GM23338 (cell line): Measurements from ENCODE around the gene FOXP1.

Experiments
- CREB1 ChIP-seq: fragments of 250-450 bp; sonication (Bioruptor Pico); IDR thresholded peaks from 2 replicates; pipeline ENCODE4 v1.5.0; 2020; ENCODE audit warnings: low read depth, mild to moderate bottlenecking, moderate library complexity
- EZH2 ChIP-seq: fragments of 200-600 bp; sonication (generic); IDR thresholded peaks from one replicate; pipeline ENCODE4 v1.8.0; 2017; ENCODE audit warnings: antibody characterized with exemption, mild to moderate bottlenecking, low read depth; ENCODE audit not compliant: unreplicated experiment
- EZH2phosphoT487 ChIP-seq: fragments of 200-600 bp; sonication (generic); IDR thresholded peaks from one replicate; pipeline ENCODE4 v1.8.1; 2018; ENCODE audit warnings: antibody characterized with exemption; ENCODE audit not compliant: unreplicated experiment
- JUNB ChIP-seq: IDR thresholded peaks from one replicate; pipeline ENCODE4 v1.6.1; 2016; ENCODE audit warnings: antibody characterized with exemption; ENCODE audit not compliant: unreplicated experiment
- NANOG ChIP-seq: IDR thresholded peaks from 2 replicates; pipeline ENCODE4 v1.6.1; 2016; ENCODE audit warnings: antibody characterized with exemption, borderline replicate concordance
- POLR2AphosphoS5 ChIP-seq: IDR thresholded peaks from 2 replicates; pipeline ENCODE4 v1.6.1; 2016; ENCODE audit warnings: antibody characterized with exemption, low read depth
- REST ChIP-seq: IDR thresholded peaks from one replicate; pipeline ENCODE4 v1.6.1; 2018; ENCODE audit warnings: antibody characterized with exemption; ENCODE audit not compliant: unreplicated experiment
- ZNF114 ChIP-seq: fragments of 250-450 bp; sonication (Bioruptor Pico); IDR thresholded peaks from 2 replicates; pipeline ENCODE4 v1.5.0; 2020; ENCODE audit warnings: mild to moderate bottlenecking, moderate library complexity
- TF ChIP-seq, protein P1 (sequence below), 2 experiments: fragments of 200-600 bp in 1 of 2; sonication (generic) in 1 of 2; conservative IDR thresholded peaks; 2 replicates each; pipeline versions ENCODE4 v1.5.1 to v1.6.1; 2016 to 2017; ENCODE audit warnings: antibody characterized with exemption in 2 of 2, low read depth in 2 of 2, mild to moderate bottlenecking in 2 of 2, moderate library complexity in 1 of 2
- TF ChIP-seq, protein P2 (sequence below): IDR thresholded peaks from 2 replicates; pipeline ENCODE4 v1.6.1; 2016; ENCODE audit warnings: antibody characterized with exemption
- TF ChIP-seq, protein P3 (sequence below): fragments of 250-450 bp; sonication (Bioruptor Pico); IDR thresholded peaks from 2 replicates; pipeline ENCODE4 v1.5.0; 2020; ENCODE audit warnings: mild to moderate bottlenecking, moderate library complexity

GRCh38 chr3:71406972-71407810, 176.3 kb downstream of the FOXP1 start:
- TF ChIP-seq POLR2AphosphoS5 (no peak), EZH2 (no peak), EZH2phosphoT487 (no peak), REST (no peak), JUNB (no peak), NANOG (no peak), CREB1 (CRISPR knock-in tag) (no peak), ZNF114 (CRISPR knock-in tag) (no peak)
- TF ChIP-seq, protein P1, sequence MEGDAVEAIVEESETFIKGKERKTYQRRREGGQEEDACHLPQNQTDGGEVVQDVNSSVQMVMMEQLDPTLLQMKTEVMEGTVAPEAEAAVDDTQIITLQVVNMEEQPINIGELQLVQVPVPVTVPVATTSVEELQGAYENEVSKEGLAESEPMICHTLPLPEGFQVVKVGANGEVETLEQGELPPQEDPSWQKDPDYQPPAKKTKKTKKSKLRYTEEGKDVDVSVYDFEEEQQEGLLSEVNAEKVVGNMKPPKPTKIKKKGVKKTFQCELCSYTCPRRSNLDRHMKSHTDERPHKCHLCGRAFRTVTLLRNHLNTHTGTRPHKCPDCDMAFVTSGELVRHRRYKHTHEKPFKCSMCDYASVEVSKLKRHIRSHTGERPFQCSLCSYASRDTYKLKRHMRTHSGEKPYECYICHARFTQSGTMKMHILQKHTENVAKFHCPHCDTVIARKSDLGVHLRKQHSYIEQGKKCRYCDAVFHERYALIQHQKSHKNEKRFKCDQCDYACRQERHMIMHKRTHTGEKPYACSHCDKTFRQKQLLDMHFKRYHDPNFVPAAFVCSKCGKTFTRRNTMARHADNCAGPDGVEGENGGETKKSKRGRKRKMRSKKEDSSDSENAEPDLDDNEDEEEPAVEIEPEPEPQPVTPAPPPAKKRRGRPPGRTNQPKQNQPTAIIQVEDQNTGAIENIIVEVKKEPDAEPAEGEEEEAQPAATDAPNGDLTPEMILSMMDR (conservative IDR thresholded peaks at IDR 0.05; ENCODE audit: low read depth in 2 of 2) = no peak
- TF ChIP-seq, protein P2, sequence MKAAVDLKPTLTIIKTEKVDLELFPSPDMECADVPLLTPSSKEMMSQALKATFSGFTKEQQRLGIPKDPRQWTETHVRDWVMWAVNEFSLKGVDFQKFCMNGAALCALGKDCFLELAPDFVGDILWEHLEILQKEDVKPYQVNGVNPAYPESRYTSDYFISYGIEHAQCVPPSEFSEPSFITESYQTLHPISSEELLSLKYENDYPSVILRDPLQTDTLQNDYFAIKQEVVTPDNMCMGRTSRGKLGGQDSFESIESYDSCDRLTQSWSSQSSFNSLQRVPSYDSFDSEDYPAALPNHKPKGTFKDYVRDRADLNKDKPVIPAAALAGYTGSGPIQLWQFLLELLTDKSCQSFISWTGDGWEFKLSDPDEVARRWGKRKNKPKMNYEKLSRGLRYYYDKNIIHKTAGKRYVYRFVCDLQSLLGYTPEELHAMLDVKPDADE = no peak
- TF ChIP-seq, protein P3, sequence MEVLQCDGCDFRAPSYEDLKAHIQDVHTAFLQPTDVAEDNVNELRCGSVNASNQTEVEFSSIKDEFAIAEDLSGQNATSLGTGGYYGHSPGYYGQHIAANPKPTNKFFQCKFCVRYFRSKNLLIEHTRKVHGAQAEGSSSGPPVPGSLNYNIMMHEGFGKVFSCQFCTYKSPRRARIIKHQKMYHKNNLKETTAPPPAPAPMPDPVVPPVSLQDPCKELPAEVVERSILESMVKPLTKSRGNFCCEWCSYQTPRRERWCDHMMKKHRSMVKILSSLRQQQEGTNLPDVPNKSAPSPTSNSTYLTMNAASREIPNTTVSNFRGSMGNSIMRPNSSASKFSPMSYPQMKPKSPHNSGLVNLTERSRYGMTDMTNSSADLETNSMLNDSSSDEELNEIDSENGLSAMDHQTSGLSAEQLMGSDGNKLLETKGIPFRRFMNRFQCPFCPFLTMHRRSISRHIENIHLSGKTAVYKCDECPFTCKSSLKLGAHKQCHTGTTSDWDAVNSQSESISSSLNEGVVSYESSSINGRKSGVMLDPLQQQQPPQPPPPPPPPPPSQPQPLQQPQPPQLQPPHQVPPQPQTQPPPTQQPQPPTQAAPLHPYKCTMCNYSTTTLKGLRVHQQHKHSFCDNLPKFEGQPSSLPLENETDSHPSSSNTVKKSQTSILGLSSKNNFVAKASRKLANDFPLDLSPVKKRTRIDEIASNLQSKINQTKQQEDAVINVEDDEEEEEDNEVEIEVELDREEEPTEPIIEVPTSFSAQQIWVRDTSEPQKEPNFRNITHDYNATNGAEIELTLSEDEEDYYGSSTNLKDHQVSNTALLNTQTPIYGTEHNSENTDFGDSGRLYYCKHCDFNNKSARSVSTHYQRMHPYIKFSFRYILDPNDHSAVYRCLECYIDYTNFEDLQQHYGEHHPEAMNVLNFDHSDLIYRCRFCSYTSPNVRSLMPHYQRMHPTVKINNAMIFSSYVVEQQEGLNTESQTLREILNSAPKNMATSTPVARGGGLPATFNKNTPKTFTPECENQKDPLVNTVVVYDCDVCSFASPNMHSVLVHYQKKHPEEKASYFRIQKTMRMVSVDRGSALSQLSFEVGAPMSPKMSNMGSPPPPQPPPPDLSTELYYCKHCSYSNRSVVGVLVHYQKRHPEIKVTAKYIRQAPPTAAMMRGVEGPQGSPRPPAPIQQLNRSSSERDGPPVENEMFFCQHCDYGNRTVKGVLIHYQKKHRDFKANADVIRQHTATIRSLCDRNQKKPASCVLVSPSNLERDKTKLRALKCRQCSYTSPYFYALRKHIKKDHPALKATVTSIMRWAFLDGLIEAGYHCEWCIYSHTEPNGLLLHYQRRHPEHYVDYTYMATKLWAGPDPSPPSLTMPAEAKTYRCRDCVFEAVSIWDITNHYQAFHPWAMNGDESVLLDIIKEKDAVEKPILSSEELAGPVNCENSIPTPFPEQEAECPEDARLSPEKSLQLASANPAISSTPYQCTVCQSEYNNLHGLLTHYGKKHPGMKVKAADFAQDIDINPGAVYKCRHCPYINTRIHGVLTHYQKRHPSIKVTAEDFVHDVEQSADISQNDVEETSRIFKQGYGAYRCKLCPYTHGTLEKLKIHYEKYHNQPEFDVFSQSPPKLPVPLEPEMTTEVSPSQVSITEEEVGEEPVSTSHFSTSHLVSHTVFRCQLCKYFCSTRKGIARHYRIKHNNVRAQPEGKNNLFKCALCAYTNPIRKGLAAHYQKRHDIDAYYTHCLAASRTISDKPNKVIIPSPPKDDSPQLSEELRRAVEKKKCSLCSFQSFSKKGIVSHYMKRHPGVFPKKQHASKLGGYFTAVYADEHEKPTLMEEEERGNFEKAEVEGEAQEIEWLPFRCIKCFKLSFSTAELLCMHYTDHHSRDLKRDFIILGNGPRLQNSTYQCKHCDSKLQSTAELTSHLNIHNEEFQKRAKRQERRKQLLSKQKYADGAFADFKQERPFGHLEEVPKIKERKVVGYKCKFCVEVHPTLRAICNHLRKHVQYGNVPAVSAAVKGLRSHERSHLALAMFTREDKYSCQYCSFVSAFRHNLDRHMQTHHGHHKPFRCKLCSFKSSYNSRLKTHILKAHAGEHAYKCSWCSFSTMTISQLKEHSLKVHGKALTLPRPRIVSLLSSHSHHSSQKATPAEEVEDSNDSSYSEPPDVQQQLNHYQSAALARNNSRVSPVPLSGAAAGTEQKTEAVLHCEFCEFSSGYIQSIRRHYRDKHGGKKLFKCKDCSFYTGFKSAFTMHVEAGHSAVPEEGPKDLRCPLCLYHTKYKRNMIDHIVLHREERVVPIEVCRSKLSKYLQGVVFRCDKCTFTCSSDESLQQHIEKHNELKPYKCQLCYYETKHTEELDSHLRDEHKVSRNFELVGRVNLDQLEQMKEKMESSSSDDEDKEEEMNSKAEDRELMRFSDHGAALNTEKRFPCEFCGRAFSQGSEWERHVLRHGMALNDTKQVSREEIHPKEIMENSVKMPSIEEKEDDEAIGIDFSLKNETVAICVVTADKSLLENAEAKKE (CRISPR knock-in tag) = no peak
